Measurements from ENCODE around the gene PUM1.

The PUM1 gene

GRCh38 chr1:31082385-31082784 is 16.9 kb upstream of the PUM1 start:
- H3K27ac ChIP-seq: no peak overlapping the region
- TF ChIP-seq CTCF (IDR thresholded peaks at IDR 0.05) (no peak), ZFX (IDR thresholded peaks at IDR 0.05; ENCODE audit: borderline replicate concordance) (no peak)

GRCh38 chr1:31073044-31073443 is 7.5 kb upstream of the PUM1 start:
- H3K27ac ChIP-seq: no peak overlapping the region
- TF ChIP-seq CTCF (IDR thresholded peaks at IDR 0.05) (no peak), ZFX (IDR thresholded peaks at IDR 0.05; ENCODE audit: borderline replicate concordance) (no peak)

- TF ChIP-seq CTCF (IDR thresholded peaks at IDR 0.05) (no peak), ZFX (IDR thresholded peaks at IDR 0.05; ENCODE audit: borderline replicate concordance) (no peak)
- H3K27ac ChIP-seq: no peak overlapping the region
Observed at GRCh38 chr1:31072304-31072746, 6.8 kb upstream of the PUM1 start.

- H3K27ac ChIP-seq: no peak overlapping the region
- TF ChIP-seq CTCF (IDR thresholded peaks at IDR 0.05) (no peak), ZFX (IDR thresholded peaks at IDR 0.05; ENCODE audit: borderline replicate concordance) (no peak)
Observed at GRCh38 chr1:31069392-31069791, 3.9 kb upstream of the PUM1 start.

GRCh38 chr1:31064718-31065309 is 703 bp downstream of the PUM1 start:
- no peak for TF ChIP-seq ZFX (IDR thresholded peaks at IDR 0.05; ENCODE audit: borderline replicate concordance)
- no peak for TF ChIP-seq CTCF (IDR thresholded peaks at IDR 0.05)
- H3K27ac ChIP-seq: peak overlapping the region; percentile 88

GRCh38 chr1:31064111-31064717 is 1.3 kb downstream of the PUM1 start:
- no peak for TF ChIP-seq CTCF (IDR thresholded peaks at IDR 0.05)
- TF ChIP-seq ZFX (IDR thresholded peaks at IDR 0.05; ENCODE audit: borderline replicate concordance): no peak
- peak overlapping the region; percentile 88 for H3K27ac ChIP-seq

GRCh38 chr1:31063631-31064030 is 1.9 kb downstream of the PUM1 start:
- peak overlapping the region; percentile 88 for H3K27ac ChIP-seq
- TF ChIP-seq CTCF (IDR thresholded peaks at IDR 0.05): no peak
- no peak for TF ChIP-seq ZFX (IDR thresholded peaks at IDR 0.05; ENCODE audit: borderline replicate concordance)

Data from 22Rv1 (cell line).